Mesendoderm (in vitro differentiated cells): ENCODE data around the gene RFTN2.
"Not testable (repeated sequence)": the region's sequence is repeated elsewhere in the genome, so short reads cannot be mapped to it uniquely, and the experiment has no call there.

ENCODE experiments used
- DNase-seq: peaks from one replicate; pipeline ENCODE4 v3.0.0; 2013
- H2AK5ac ChIP-seq: 2 replicates; pipeline ENCODE4 v1.6.1; 2013; ENCODE audit warnings: low read length, inconsistent platforms
- H2BK120ac ChIP-seq: 2 replicates; pipeline ENCODE4 v1.6.1; 2013; ENCODE audit warnings: low read depth, mild to moderate bottlenecking, low read length, moderate library complexity, mixed read lengths
- H2BK15ac ChIP-seq: replicated peaks from 2 replicates; pipeline ENCODE4 v1.6.1; 2013; ENCODE audit warnings: low read depth, mild to moderate bottlenecking, moderate library complexity
- H2BK5ac ChIP-seq: 2 replicates; pipeline ENCODE4 v1.6.1; 2013; ENCODE audit warnings: low read length, inconsistent platforms
- H3K18ac ChIP-seq: 2 replicates; pipeline ENCODE4 v1.6.1; 2013; ENCODE audit warnings: mild to moderate bottlenecking, low read length, mixed read lengths
- H3K23ac ChIP-seq: one replicate; pipeline ENCODE4 v1.6.1; 2013; ENCODE audit warnings: low read length
- H3K27ac ChIP-seq: 2 replicates; pipeline ENCODE4 v1.5.1; 2013; ENCODE audit warnings: low read depth, mild to moderate bottlenecking, inconsistent platforms, low read length, moderate library complexity
- H3K27me3 ChIP-seq: 2 replicates; pipeline ENCODE4 v1.6.1; 2013; ENCODE audit warnings: low read length, control low read depth, mild to moderate bottlenecking, inconsistent platforms; ENCODE audit not compliant: insufficient read depth, poor library complexity
- H3K36me3 ChIP-seq: 2 replicates; pipeline ENCODE4 v1.6.1; 2013; ENCODE audit warnings: low read length, inconsistent platforms; ENCODE audit not compliant: control insufficient read depth, insufficient read depth
- H3K4ac ChIP-seq: one replicate; pipeline ENCODE4 v1.6.1; 2013; ENCODE audit warnings: low read depth, mild to moderate bottlenecking, low read length, moderate library complexity
- H3K4me1 ChIP-seq: 2 replicates; pipeline ENCODE4 v1.6.1; 2013; ENCODE audit warnings: low read depth, low read length, inconsistent platforms; ENCODE audit not compliant: control insufficient read depth
- H3K4me2 ChIP-seq: 2 replicates; pipeline ENCODE4 v1.6.1; 2013; ENCODE audit warnings: low read length
- H3K4me3 ChIP-seq: 2 replicates; pipeline ENCODE4 v1.5.1; 2013; ENCODE audit warnings: mild to moderate bottlenecking, low read length
- H3K56ac ChIP-seq: one replicate; pipeline ENCODE4 v1.6.1; 2013; ENCODE audit warnings: low read length
- H3K79me1 ChIP-seq: 2 replicates; pipeline ENCODE4 v1.6.1; 2013; ENCODE audit warnings: low read length, inconsistent platforms
- H3K79me2 ChIP-seq: 2 replicates; pipeline ENCODE4 v1.6.1; 2013; ENCODE audit warnings: mild to moderate bottlenecking, low read length; ENCODE audit not compliant: control insufficient read depth, insufficient read depth
- H3K9ac ChIP-seq: 2 replicates; pipeline ENCODE4 v1.6.1; 2013; ENCODE audit warnings: low read length, inconsistent platforms
- H4K5ac ChIP-seq: one replicate; pipeline ENCODE4 v1.6.1; 2013; ENCODE audit warnings: low read length
- H4K8ac ChIP-seq: one replicate; pipeline ENCODE4 v1.6.1; 2013; ENCODE audit warnings: low read depth, mild to moderate bottlenecking, control low read depth, low read length, moderate library complexity
- WGBS: extraction: QIAGEN DNeasy Blood & Tissue Kit; methylation state at CpG from one replicate; pipeline ENCODE4 v1.1.7; 2013; ENCODE audit warnings: low lambda C conversion rate, missing lambda C conversion rate; ENCODE audit not compliant: insufficient coverage; ENCODE audit errors: extremely low coverage; 5-methylcytosine and 5-hydroxymethylcytosine counted together

Gene RFTN2

DNA sequence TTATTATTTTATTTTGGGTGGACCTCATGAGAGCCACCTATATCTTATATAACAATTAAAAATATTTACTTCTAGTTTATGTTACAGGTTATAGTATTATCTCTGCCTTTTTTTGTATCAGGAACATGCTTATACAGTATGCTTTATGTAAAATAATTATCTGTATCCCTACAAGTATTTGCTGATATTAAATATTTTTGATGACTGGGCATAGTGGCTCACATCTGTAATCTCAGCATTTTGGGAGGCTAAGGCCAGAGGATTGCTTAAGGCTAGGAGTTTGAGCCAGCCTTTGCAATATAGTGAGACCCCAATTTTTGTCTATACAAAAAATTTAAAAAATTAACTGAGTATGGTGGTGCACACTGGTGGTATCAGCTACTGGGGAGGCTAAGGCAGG lies 119.9 kb downstream of the RFTN2 start:
- Histone ChIP-seq H3K4me1 (no peaks in the 10 kb centered on the region), H3K4me2 (no peak overlapping the region), H2BK5ac (no peak overlapping the region), H3K4ac (no peak overlapping the region), H3K9ac (no peak overlapping the region), H3K27me3 (no peaks in the 10 kb centered on the region), H3K23ac (no peak overlapping the region), H3K36me3 (peaks cover 2% of the 10 kb centered on the region), H3K79me1 (no peaks in the 10 kb centered on the region), H3K56ac (no peak overlapping the region), H2BK15ac (no peak overlapping the region), H2BK120ac (no peak overlapping the region), H4K8ac (no peak overlapping the region), H2AK5ac (no peak overlapping the region), H3K79me2 (no peaks in the 10 kb centered on the region), H3K4me3 (no peak overlapping the region), H3K18ac (no peak overlapping the region), H4K5ac (no peak overlapping the region), H3K27ac (no peak overlapping the region)
- no peak for DNase-seq

DNA sequence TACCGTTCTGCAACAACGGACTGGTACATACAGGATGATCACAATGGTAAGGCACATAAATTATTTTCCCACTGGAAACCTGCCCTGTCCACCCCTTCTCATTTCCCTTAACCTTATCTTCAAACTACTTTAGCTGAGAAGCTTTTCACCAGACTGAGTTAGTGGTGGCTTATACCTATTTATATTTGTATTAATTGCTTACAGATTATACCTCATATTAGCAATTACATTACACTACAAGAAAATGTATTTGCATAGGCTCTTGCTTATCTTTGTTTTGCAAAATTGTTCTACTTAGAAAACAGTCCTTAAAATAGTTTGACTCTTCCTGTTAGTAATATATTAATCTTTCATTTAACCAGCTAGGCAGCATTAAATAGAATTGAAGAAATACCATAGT lies 124.1 kb downstream of the RFTN2 start:
- H3K4me2 ChIP-seq, H3K56ac ChIP-seq, H3K18ac ChIP-seq, H3K4me3 ChIP-seq, H3K9ac ChIP-seq, H4K5ac ChIP-seq, H4K8ac ChIP-seq, H3K79me2 ChIP-seq, H3K27me3 ChIP-seq, H3K79me1 ChIP-seq, H3K4ac ChIP-seq, H2BK5ac ChIP-seq, H2BK120ac ChIP-seq, H2BK15ac ChIP-seq, H2AK5ac ChIP-seq, DNase-seq, H3K27ac ChIP-seq, H3K23ac ChIP-seq, H3K36me3 ChIP-seq, H3K4me1 ChIP-seq: not testable (repeated sequence)
- no CpG with 5 or more reads among the region's 2 CpGs for WGBS

DNA sequence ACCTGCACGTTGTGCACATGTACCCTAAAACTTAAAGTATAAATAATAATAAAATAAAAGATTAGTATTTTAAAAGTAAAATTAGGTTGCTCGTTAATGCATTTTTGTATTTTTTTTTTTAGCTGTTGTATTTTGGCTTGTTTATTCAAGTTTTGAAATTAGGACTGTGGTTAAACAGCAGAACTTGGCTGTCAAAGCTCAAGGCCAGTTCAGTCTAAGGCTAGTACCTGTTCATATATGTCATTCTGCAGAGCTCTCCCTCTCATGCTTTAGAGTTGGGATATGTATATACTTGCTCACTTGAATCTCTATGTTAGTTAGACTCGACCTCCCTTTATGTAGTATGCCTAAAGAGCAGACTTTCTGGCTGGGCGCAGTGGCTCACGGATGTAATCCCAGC lies 126.8 kb downstream of the RFTN2 start:
- Histone ChIP-seq H3K56ac (no peak overlapping the region), H4K8ac (no peak overlapping the region), H3K36me3 (no peaks in the 10 kb centered on the region), H2BK5ac (no peak overlapping the region), H3K79me2 (no peaks in the 10 kb centered on the region), H3K27ac (no peak overlapping the region), H3K18ac (no peak overlapping the region), H2BK120ac (no peak overlapping the region), H3K4me3 (no peak overlapping the region), H2AK5ac (no peak overlapping the region), H3K27me3 (no peaks in the 10 kb centered on the region), H3K9ac (no peak overlapping the region), H4K5ac (no peak overlapping the region), H3K4ac (no peak overlapping the region), H3K4me1 (no peaks in the 10 kb centered on the region), H3K4me2 (no peak overlapping the region), H3K23ac (no peak overlapping the region), H2BK15ac (no peak overlapping the region), H3K79me1 (peaks cover 1% of the 10 kb centered on the region)
- DNase-seq, result no peak
- 100% methylated on average over 1 of the region's 5 CpGs for WGBS

DNA sequence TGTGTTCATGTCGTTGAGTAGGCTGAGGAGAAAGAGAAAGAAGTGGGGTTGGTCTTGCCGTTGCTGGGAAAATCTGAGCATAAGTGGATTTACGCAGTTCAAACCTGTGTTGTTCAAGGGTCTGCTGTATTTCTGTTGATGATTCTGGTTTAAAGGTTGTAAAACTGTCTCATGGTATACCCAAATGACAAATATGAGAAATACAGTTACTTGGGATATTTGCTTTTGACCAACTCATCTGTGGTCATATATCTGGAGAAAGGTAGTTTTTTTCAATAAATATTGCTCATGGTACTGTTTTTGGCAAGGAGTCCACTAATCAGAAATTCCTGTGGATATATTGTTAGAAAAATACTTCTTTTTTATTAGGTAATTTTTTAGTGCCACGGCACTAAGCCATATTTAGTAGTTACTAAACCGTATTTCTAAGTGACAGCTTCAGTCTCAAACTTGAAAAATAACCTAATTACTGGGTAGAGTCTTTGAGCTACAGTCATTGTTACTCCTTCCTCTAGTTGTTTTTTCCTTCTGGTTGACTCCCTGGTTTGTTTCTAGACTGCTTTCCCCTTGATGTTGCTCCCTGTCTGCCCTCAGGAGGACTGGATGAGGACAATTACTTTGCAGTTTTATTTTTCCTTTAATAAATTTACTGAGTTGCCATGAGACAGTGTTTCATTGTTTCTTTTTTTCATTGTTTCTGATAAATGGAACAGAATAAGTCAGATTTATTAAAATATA lies 128.1 kb downstream of the RFTN2 start:
- Histone ChIP-seq H3K4me1 (no peaks in the 10 kb centered on the region), H3K27ac (no peak overlapping the region), H3K56ac (no peak overlapping the region), H3K79me1 (peaks cover 1% of the 10 kb centered on the region), H3K36me3 (no peaks in the 10 kb centered on the region), H3K27me3 (no peaks in the 10 kb centered on the region), H2BK5ac (no peak overlapping the region), H2AK5ac (no peak overlapping the region), H3K9ac (no peak overlapping the region), H2BK15ac (no peak overlapping the region), H3K23ac (no peak overlapping the region), H4K5ac (no peak overlapping the region), H3K4me3 (no peak overlapping the region), H3K18ac (no peak overlapping the region), H3K79me2 (no peaks in the 10 kb centered on the region), H4K8ac (no peak overlapping the region), H3K4ac (no peak overlapping the region), H3K4me2 (no peak overlapping the region), H2BK120ac (no peak overlapping the region)
- DNase-seq, result no peak
- no CpG with 5 or more reads among the region's 5 CpGs for WGBS

DNA sequence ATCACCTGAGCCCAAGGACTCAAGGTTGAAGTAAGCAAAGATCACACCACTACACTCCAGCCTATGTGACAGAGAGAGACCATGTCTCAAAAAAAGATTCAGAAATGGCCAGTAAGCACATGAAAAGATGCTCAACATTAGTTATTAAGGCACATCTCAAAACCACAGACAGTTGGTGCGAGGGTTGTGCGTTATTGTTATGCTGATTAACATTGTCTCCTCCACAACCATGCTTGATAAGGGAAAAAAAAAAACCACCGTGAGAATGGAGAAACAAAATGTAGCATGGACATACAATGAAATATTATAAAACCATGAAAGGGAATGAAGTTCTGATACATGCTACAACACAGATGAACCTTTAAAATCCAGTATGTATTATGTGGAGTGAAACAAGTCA lies 132.2 kb downstream of the RFTN2 start:
- Histone ChIP-seq H3K4ac (no peak overlapping the region), H4K5ac (no peak overlapping the region), H3K23ac (no peak overlapping the region), H3K79me2 (no peaks in the 10 kb centered on the region), H2BK15ac (no peak overlapping the region), H3K4me2 (no peak overlapping the region), H3K36me3 (no peaks in the 10 kb centered on the region), H3K27ac (no peak overlapping the region), H3K18ac (no peak overlapping the region), H2BK5ac (no peak overlapping the region), H3K79me1 (peaks cover 1% of the 10 kb centered on the region), H2BK120ac (no peak overlapping the region), H2AK5ac (no peak overlapping the region), H4K8ac (no peak overlapping the region), H3K56ac (no peak overlapping the region), H3K4me3 (no peak overlapping the region), H3K4me1 (no peaks in the 10 kb centered on the region), H3K9ac (no peak overlapping the region), H3K27me3 (no peaks in the 10 kb centered on the region)
- WGBS, result no CpG with 5 or more reads among the region's 3 CpGs
- no peak for DNase-seq

DNA sequence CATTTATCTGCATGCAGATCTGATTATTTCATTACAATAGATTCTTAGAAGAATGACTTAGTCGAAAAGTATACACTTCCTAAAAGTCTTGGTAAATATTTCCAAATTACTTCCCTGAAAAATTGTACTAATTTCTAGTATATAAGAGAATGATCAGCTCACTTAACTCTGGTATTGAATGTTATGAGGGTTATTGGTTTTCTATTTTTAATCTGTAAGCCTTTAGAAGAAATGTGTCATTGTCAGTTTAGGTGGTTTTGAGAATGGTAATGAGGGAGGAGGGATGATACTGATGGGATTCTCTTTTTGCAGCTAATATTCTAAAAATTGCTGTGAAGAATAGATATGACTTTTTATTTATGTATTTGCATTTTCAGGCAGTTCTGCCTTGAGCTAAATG lies 135.7 kb downstream of the RFTN2 start:
- Histone ChIP-seq H2AK5ac (no peak overlapping the region), H3K36me3 (no peaks in the 10 kb centered on the region), H2BK5ac (no peak overlapping the region), H3K23ac (no peak overlapping the region), H3K4me2 (no peak overlapping the region), H3K27ac (no peak overlapping the region), H3K4ac (no peak overlapping the region), H3K4me1 (no peaks in the 10 kb centered on the region), H4K8ac (no peak overlapping the region), H3K9ac (no peak overlapping the region), H3K4me3 (no peak overlapping the region), H3K56ac (no peak overlapping the region), H2BK15ac (no peak overlapping the region), H3K79me2 (peaks cover under 1% of the 10 kb centered on the region), H3K79me1 (peaks cover 1% of the 10 kb centered on the region), H3K27me3 (no peaks in the 10 kb centered on the region), H3K18ac (no peak overlapping the region), H4K5ac (no peak overlapping the region), H2BK120ac (no peak overlapping the region)
- no CpG with 5 or more reads among the region's 1 CpG for WGBS
- no peak for DNase-seq
